ENCODE data around the gene TMEM89.

Gene TMEM89

GRCh38 chr3:48585411-48585810 lies 36.2 kb downstream of the TMEM89 start:
- no peak for DNase-seq

GRCh38 chr3:48584836-48585235 lies 36.7 kb downstream of the TMEM89 start:
- no peak for DNase-seq

GRCh38 chr3:48581621-48582481 lies 39.7 kb downstream of the TMEM89 start:
- no peak for DNase-seq

DNA sequence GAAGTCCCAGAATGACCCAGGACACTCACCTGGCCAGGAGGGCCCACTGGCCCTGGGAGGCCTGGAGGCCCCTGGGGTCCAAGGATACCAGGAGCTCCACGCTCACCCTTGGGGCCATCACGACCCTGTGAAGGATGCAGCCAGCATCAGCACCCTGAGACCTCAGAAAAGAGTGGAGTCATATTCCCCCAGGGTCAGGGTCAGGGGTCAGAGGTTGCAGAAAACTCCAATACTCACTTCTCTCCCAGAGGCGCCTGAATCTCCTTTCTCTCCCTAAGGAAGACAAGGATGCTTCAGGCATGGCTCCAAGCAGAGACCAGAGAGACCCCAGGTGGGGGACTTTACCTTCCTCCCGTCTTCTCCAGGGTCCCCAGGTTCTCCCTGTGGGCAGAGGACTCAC lies 44.9 kb downstream of the TMEM89 start:
- no peak for DNase-seq

- no peak for DNase-seq
Observed at GRCh38 chr3:48575366-48575765, 46.2 kb downstream of the TMEM89 start.

GRCh38 chr3:48573973-48574585 lies 47.5 kb downstream of the TMEM89 start:
- no peak for DNase-seq

GRCh38 chr3:48572517-48572916 lies 49.1 kb downstream of the TMEM89 start:
- DNase-seq, result no peak

DNA sequence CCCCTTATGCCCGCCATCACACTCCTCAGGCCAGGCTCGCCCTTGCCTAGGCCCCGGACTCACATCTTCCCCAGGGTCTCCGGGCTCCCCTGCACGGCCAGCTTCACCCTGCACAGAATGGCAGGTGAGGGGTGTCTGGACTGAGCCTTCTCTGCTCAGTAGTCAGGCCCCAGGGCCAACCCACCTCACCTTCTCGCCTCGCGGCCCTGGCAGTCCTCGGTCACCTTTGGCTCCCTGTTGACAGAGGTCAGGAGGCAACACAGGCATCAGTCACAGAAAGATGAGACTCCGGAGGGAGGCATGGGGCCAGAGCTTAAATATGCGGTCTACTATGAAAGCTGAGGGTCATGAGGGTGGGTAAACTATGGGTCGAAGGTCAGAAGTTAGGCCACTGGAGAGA lies 49.6 kb downstream of the TMEM89 start:
- DNase-seq, result no peak

All from NCI-H446 treated with DMSO at 0.1 percent for 48 hours (cell line).